Measurements from ENCODE around the gene KCNMA1.

The KCNMA1 gene

DNA sequence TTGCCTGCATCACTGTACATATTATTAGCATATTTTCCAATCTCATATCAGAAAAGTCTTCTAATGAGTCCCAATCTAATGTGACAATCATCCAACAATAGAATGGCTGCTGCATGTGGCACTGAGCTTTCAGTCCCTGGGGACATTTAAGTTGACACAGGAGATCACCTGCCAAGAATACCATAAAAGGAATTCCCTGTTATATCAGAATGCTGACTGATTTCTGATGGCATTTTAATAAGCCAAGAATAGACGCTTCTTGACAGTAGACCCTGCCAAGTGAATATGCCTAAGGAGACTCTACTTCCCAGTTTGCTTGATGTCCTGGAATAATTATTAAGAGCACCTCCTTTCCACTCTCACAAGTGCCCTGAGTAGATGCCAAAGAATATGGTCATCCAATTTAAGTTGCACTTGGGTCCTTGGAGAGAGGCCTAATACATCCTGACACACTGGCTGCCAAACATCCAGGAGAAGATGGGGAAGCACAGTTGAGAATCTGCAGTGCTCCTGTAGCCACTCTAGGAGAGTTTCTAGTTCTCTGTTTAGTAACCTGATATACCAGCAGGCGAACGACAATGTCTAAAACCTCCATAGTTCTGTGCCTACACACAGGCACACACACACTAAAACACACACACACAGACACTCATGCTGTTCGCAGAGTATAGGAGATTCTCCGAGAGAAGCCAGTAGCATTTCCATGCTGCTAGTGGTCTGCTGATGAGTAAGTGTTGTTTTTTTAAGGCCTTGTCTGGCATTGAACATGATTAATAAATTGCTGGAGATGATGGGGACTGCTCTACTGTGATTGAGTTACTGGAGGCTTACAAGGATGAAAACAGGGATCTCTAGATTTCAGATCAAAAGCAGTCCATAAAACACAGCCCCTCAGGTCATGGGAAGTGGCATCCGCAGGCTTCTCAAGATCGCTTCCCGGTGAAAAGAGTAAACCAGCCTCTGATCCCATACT, 369.6 kb downstream of the KCNMA1 start:
- Histone ChIP-seq H3K4me3 (ENCODE audit: low read length) (no peak overlapping the region), H3K4me1 (ENCODE audit: control insufficient read depth, low read depth, low read length) (no peaks in the 10 kb centered on the region), H3K9me3 (ENCODE audit: control insufficient read depth, low read depth, low read length) (no peaks in the 10 kb centered on the region), H3K27me3 (ENCODE audit: control insufficient read depth, insufficient read depth, low read length) (no peaks in the 10 kb centered on the region), H3K9ac (ENCODE audit: low read length) (no peak overlapping the region), H3K27ac (ENCODE audit: low read length) (no peak overlapping the region), H3K36me3 (ENCODE audit: control insufficient read depth, low read depth, low read length) (no peaks in the 10 kb centered on the region)

DNA sequence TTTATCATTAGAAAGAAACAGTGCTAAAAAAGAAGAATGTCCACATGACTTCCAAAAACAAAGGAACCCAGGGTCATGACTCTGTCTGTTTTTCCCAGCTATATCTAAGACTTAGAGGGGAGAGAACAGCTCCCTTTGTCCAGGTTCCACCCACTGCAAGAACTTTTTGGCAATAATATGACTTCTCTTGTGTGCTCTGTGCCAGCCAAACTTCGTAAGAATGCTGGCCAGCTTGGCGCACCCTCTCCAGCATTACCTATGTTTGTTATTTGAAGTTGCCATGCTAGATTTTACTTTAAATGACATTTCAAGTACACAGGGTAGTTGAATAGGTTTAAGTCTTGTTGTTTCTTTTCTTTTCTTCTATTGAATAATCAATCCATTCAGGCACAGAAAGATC, 371.4 kb downstream of the KCNMA1 start:
- Histone ChIP-seq H3K9ac (ENCODE audit: low read length) (no peak overlapping the region), H3K4me1 (ENCODE audit: control insufficient read depth, low read depth, low read length) (no peaks in the 10 kb centered on the region), H3K27me3 (ENCODE audit: control insufficient read depth, insufficient read depth, low read length) (no peaks in the 10 kb centered on the region), H3K27ac (ENCODE audit: low read length) (no peak overlapping the region), H3K9me3 (ENCODE audit: control insufficient read depth, low read depth, low read length) (no peaks in the 10 kb centered on the region), H3K4me3 (ENCODE audit: low read length) (no peak overlapping the region), H3K36me3 (ENCODE audit: control insufficient read depth, low read depth, low read length) (no peaks in the 10 kb centered on the region)

DNA sequence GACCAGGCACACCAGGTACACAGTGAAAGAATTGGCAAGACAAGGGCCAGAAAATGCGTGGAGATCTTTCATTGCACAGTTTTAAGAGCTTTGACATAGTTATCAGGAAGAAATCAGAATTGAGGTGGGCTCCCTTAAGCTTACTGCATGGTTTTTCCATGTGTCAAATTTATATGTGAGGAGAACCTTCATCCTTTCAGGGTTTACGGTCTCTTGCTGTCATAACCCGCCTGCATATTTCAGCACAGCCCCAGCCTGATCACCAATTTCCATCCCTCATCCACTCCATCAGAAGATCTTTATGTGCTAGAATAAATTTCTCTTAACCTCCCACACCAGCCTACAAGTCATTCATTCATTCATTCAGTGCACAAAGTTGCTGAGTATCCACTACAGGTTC, 373.1 kb downstream of the KCNMA1 start:
- no peak overlapping the region for H3K4me3 ChIP-seq (ENCODE audit: low read length)
- H3K4me1 ChIP-seq (ENCODE audit: control insufficient read depth, low read depth, low read length): no peaks in the 10 kb centered on the region
- H3K27ac ChIP-seq (ENCODE audit: low read length): no peak overlapping the region
- no peak overlapping the region for H3K9ac ChIP-seq (ENCODE audit: low read length)
- no peaks in the 10 kb centered on the region for H3K36me3 ChIP-seq (ENCODE audit: control insufficient read depth, low read depth, low read length)
- no peaks in the 10 kb centered on the region for H3K27me3 ChIP-seq (ENCODE audit: control insufficient read depth, insufficient read depth, low read length)
- no peaks in the 10 kb centered on the region for H3K9me3 ChIP-seq (ENCODE audit: control insufficient read depth, low read depth, low read length)

DNA sequence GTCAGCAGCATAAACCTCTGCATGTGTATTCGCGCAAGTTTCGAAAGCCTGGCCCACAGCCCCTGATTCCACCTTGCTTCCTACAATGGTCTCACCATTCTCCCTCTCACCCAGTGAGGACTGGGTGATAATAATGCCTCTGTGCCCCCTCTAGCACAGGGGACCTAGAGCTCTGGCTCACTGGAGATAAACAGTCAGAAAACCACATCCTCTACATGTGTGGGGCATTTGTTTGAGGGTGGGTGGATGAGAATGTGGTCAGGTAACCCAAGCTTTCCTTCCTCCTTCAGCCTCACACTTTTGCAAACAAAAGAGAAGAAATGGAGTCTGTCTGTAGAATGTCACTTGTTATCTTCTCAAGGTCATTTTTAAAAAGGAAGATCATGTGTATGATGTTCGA, 373.5 kb downstream of the KCNMA1 start:
- Histone ChIP-seq H3K9ac (ENCODE audit: low read length) (no peak overlapping the region), H3K4me3 (ENCODE audit: low read length) (no peak overlapping the region), H3K36me3 (ENCODE audit: control insufficient read depth, low read depth, low read length) (no peaks in the 10 kb centered on the region), H3K27me3 (ENCODE audit: control insufficient read depth, insufficient read depth, low read length) (no peaks in the 10 kb centered on the region), H3K4me1 (ENCODE audit: control insufficient read depth, low read depth, low read length) (no peaks in the 10 kb centered on the region), H3K9me3 (ENCODE audit: control insufficient read depth, low read depth, low read length) (no peaks in the 10 kb centered on the region), H3K27ac (ENCODE audit: low read length) (no peak overlapping the region)

DNA sequence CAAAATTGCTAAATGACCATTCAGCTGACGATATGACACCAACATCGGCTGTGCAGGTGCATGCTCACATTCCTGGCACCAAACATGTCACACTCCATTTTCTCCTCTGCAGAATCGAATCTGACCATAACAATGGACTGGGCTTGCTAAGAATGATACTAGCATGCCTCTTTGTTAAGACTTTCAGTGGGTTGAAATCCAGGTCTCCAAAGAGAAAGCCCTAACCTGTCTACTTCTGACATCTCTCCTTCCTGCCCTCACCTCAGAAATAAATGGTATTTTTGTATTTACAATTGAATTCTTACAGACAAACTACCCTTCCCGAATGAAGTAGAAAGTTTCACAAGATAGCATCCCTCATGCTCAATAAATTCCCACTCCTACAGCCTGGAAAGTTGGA, 373.9 kb downstream of the KCNMA1 start:
- H3K36me3 ChIP-seq (ENCODE audit: control insufficient read depth, low read depth, low read length): no peaks in the 10 kb centered on the region
- H3K9me3 ChIP-seq (ENCODE audit: control insufficient read depth, low read depth, low read length): no peaks in the 10 kb centered on the region
- no peak overlapping the region for H3K9ac ChIP-seq (ENCODE audit: low read length)
- no peaks in the 10 kb centered on the region for H3K4me1 ChIP-seq (ENCODE audit: control insufficient read depth, low read depth, low read length)
- no peaks in the 10 kb centered on the region for H3K27me3 ChIP-seq (ENCODE audit: control insufficient read depth, insufficient read depth, low read length)
- no peak overlapping the region for H3K27ac ChIP-seq (ENCODE audit: low read length)
- no peak overlapping the region for H3K4me3 ChIP-seq (ENCODE audit: low read length)

DNA sequence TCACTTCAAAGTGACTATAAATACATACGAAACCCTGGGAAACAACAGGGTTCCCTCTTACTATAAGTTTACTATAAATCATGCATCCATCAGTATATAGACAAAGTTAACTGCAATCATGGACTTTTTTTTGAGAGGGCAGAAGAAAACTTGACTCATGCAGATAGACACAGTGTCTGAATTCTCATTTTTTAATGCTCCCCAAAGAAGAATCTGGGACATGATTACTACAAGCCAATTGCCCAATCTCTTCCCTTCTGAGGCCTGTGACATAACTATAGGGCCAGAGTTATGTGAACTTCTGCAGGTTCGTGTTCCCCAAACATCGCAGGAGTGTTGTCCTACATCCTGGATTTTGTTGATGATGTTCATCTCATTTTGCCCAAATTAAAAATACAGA, 376.5 kb downstream of the KCNMA1 start:
- Histone ChIP-seq H3K9ac (ENCODE audit: low read length) (no peak overlapping the region), H3K9me3 (ENCODE audit: control insufficient read depth, low read depth, low read length) (no peaks in the 10 kb centered on the region), H3K4me1 (ENCODE audit: control insufficient read depth, low read depth, low read length) (no peaks in the 10 kb centered on the region), H3K36me3 (ENCODE audit: control insufficient read depth, low read depth, low read length) (no peaks in the 10 kb centered on the region), H3K4me3 (ENCODE audit: low read length) (no peak overlapping the region), H3K27ac (ENCODE audit: low read length) (no peak overlapping the region), H3K27me3 (ENCODE audit: control insufficient read depth, insufficient read depth, low read length) (no peaks in the 10 kb centered on the region)

DNA sequence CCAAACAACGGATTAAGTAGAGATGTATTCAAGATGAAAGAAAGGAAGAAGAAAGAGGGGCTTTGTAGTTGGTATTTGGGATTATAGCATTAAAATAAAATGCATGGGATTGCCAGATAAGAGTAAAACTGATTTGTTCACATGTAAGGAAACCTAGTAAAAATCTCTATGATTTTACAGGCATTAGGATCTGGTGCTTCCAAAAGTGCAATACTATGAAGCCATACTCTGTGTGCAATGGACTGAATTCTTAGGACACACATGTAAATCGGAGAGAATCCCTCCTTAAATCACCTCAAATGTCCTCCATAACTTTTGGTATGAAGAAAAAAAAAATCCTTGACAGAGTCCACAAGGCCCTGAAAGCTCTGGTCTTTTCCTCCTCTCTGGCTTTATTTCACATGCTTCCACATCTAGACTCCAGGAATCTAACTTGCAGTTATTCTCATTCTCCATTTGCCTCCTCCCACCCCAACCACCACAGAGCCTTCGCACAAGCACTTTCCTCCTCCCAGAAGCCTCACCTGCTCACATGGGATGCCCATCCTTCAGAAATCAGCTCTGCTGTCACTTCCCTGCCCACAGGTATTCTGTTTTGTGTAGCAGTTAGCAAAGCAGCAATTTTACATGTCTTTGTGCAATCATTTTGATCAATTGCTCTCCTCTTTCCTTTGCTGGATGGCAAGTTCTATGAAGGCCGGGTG, 378.3 kb downstream of the KCNMA1 start:
- Histone ChIP-seq H3K27ac (ENCODE audit: low read length) (no peak overlapping the region), H3K36me3 (ENCODE audit: control insufficient read depth, low read depth, low read length) (no peaks in the 10 kb centered on the region), H3K27me3 (ENCODE audit: control insufficient read depth, insufficient read depth, low read length) (no peaks in the 10 kb centered on the region), H3K4me3 (ENCODE audit: low read length) (no peak overlapping the region), H3K9ac (ENCODE audit: low read length) (no peak overlapping the region), H3K9me3 (ENCODE audit: control insufficient read depth, low read depth, low read length) (no peaks in the 10 kb centered on the region), H3K4me1 (ENCODE audit: control insufficient read depth, low read depth, low read length) (no peaks in the 10 kb centered on the region)

DNA sequence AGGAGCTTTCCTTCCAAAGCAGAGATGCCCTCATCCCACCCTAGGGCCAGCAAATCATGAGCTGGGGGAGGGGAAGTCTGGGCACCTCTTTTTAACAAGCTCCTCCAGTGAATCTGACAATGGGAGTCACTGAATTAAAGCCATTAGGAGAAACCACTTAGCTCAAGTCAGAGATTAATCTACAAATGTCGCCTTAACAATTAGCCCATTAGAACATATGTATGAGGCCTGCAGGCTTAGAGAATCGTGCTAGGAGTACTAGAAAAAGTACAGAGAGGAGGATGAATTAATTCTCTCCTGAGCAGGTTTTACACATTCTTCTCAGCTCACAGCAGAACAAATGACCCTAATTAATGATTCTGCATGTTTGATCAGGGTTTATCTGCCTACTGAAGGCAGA, 381.3 kb downstream of the KCNMA1 start:
- Histone ChIP-seq H3K27ac (ENCODE audit: low read length) (no peak overlapping the region), H3K9me3 (ENCODE audit: control insufficient read depth, low read depth, low read length) (no peaks in the 10 kb centered on the region), H3K4me1 (ENCODE audit: control insufficient read depth, low read depth, low read length) (no peaks in the 10 kb centered on the region), H3K36me3 (ENCODE audit: control insufficient read depth, low read depth, low read length) (no peaks in the 10 kb centered on the region), H3K4me3 (ENCODE audit: low read length) (no peak overlapping the region), H3K9ac (ENCODE audit: low read length) (no peak overlapping the region), H3K27me3 (ENCODE audit: control insufficient read depth, insufficient read depth, low read length) (no peaks in the 10 kb centered on the region)

DNA sequence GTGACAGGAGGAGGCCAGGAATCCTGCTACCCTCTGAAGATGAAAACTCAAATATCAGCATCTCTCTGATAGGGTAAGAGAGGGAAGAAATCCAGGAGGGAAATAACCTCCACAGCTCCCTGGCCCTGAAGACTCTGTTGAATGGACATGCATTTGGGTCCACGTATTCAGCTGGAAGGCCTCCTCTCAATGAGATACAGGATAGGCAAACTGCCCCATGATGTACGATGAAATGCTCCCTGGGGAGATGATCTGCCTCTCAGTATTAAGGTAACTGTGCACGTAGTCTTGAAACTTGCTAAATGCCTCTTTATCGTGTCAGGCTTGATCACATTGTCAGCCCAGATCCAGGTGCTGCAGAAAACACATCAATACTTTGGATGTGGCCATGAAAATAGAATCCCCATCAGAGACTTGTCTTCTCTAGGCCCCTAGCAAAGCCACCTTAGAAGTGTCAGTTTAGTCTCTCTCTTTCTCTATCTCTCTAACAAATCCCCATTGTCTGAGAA, 384.0 kb downstream of the KCNMA1 start:
- no peaks in the 10 kb centered on the region for H3K36me3 ChIP-seq (ENCODE audit: control insufficient read depth, low read depth, low read length)
- H3K9ac ChIP-seq (ENCODE audit: low read length): no peak overlapping the region
- no peaks in the 10 kb centered on the region for H3K27me3 ChIP-seq (ENCODE audit: control insufficient read depth, insufficient read depth, low read length)
- no peaks in the 10 kb centered on the region for H3K4me1 ChIP-seq (ENCODE audit: control insufficient read depth, low read depth, low read length)
- no peak overlapping the region for H3K27ac ChIP-seq (ENCODE audit: low read length)
- H3K9me3 ChIP-seq (ENCODE audit: control insufficient read depth, low read depth, low read length): no peaks in the 10 kb centered on the region
- no peak overlapping the region for H3K4me3 ChIP-seq (ENCODE audit: low read length)

DNA sequence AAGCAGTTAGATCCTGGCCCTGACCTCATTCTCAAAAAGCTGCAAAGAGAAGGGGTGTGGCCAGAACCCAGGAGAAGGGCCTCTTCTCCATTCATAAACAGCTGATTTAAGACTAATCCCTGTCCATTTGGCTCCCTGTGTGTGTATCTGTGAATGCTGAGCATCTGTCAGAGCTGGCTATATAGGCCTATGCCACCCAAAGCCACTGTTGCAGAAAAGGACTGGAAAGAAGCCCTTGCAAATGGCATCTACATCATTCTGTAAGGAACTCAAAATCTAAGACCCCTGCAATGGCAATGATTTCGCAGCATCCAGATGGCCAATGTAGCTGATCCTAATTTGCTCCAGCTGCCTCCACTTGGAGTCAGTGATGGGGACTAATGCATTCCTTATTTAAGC, 384.5 kb downstream of the KCNMA1 start:
- Histone ChIP-seq H3K27ac (ENCODE audit: low read length) (no peak overlapping the region), H3K27me3 (ENCODE audit: control insufficient read depth, insufficient read depth, low read length) (no peaks in the 10 kb centered on the region), H3K4me3 (ENCODE audit: low read length) (no peak overlapping the region), H3K9ac (ENCODE audit: low read length) (no peak overlapping the region), H3K9me3 (ENCODE audit: control insufficient read depth, low read depth, low read length) (no peaks in the 10 kb centered on the region), H3K36me3 (ENCODE audit: control insufficient read depth, low read depth, low read length) (no peaks in the 10 kb centered on the region), H3K4me1 (ENCODE audit: control insufficient read depth, low read depth, low read length) (no peaks in the 10 kb centered on the region)

DNA sequence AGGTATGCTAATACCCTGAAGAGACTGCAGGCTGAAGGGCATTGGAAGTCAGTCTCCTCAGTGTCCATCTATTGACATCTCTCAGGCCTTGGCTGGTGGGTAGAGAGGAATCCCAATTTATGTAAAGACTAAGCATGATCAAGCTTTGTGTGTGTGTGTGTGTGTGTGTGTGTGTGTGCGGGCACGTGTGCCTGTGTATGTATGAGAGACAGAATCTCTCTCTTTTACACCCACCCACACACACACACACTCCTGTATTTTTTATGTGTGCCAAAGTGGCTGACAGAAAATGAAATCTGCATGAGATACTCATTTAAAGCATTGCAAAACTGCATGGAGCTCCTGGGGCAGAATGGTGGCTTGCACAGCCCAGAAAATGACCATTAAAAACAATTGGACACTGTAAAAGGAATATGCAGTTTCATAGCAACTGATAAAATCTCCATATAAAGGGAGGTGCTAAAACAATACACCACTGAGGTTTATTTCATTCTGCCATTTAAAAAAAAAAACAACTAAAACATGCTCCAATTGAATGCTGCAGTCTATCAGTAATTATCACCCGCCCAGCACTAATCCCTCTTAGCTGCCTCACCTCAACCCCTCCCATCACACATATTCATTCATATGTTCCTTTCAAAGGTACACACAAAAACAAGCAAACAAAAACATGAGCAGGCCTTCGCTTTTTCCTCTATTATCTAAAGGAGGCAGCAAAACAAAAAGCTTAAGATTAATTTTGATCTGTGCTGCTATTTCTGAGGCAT, 385.0 kb downstream of the KCNMA1 start:
- H3K36me3 ChIP-seq (ENCODE audit: control insufficient read depth, low read depth, low read length): no peaks in the 10 kb centered on the region
- no peaks in the 10 kb centered on the region for H3K9me3 ChIP-seq (ENCODE audit: control insufficient read depth, low read depth, low read length)
- H3K9ac ChIP-seq (ENCODE audit: low read length): no peak overlapping the region
- H3K27ac ChIP-seq (ENCODE audit: low read length): no peak overlapping the region
- no peaks in the 10 kb centered on the region for H3K27me3 ChIP-seq (ENCODE audit: control insufficient read depth, insufficient read depth, low read length)
- no peak overlapping the region for H3K4me3 ChIP-seq (ENCODE audit: low read length)
- H3K4me1 ChIP-seq (ENCODE audit: control insufficient read depth, low read depth, low read length): no peaks in the 10 kb centered on the region

All from iPS-18a (cell line).